D341Med (cell line): Measurements from ENCODE around the gene SLC25A25.

Source experiments
- DNase-seq: peaks from one replicate; pipeline ENCODE4 v3.0.0; 2012; ENCODE audit warnings: low spot score

SLC25A25 gene

GRCh38 chr9:128145536-128145935 is 77.5 kb downstream of the SLC25A25 start:
- no peak for DNase-seq

GRCh38 chr9:128145951-128146351 is 77.9 kb downstream of the SLC25A25 start:
- no peak for DNase-seq

DNA sequence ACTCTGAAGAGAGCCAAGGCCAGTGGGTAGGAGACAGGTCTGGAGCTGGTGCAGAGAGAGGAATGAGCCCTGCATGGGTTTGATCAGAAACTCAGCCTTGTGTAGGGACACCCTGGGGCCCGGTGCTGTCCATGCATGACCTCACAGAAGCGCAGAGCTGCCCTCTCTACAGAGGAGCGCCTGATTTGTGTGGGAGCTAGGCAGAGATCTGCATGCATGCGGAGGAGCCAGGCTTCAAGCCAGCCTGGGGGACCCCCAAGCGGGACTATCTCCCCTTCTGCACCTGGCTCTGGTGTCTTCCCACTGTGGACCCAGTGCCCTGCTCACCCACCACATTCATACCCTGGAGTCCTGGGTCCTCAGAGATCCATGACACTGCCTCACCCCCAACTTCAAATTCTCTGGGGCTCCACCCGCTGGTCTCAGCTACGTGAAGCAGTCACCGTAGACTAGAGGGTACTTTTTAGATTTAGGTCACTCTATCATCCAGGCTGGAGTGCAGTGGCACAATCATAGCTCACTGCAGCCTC is 78.6 kb downstream of the SLC25A25 start:
- DNase-seq = no peak

GRCh38 chr9:128148509-128149000 is 80.5 kb downstream of the SLC25A25 start:
- no peak for DNase-seq

DNA sequence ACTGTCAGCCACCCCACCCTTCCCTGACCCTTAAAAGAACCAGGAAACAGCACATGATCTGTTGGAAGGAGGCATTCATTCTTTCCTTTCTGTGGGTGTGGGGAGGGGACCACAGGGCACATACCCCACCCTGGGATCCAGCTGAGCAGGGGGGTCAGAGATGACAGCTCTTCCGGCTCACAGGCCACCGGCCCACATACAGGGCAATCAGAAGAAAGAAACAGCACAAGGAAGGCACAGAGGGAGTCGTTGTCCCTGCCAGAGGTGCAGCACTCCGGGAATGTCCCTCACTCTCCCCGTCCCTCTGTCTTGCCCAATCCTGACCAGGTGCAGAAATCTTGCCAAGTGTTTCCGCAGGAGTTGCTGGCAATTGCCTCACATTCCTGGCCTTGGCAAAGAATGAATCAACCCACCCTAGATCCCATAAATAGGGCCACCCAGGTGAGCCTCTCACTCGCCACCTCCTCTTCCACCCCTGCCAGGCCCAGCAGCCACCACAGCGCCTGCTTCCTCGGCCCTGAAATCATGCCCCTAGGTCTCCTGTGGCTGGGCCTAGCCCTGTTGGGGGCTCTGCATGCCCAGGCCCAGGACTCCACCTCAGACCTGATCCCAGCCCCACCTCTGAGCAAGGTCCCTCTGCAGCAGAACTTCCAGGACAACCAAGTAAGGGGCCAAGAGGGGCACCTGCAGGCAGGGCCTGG is 81.1 kb downstream of the SLC25A25 start, which contains the start of gene LCN2:
TSS of gene LCN2 (plus strand) at position 453 of the 701 bp plus-strand sequence. CDS start at position 526, 73 bp downstream.
- no peak for DNase-seq

DNA sequence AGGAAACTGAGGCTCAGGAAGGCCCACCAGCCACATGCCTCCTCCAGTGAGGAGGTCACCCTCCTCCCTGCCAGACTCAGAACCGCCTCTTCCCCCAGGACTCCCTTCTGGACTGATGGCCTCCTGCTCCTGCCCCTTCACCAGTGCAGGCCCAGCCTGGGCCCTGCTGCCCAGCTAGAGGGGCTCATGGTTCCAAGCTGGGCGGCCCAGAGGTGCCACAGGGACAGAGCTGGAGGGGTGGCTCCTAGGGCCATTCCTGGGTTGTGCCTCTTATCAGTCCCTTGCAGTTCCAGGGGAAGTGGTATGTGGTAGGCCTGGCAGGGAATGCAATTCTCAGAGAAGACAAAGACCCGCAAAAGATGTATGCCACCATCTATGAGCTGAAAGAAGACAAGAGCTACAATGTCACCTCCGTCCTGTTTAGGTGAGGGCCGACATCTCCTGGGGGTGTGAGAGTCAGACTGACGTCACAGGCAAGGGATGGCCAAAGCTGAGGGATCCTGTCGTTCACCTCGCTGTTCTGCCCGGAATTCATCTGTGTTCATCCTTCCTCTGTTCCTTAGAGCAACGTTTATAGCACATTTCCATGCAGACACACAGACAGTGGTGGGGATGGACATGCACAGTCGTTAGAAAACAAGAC is 82.0 kb downstream of the SLC25A25 start:
- no peak for DNase-seq

GRCh38 chr9:128150594-128151308 is 82.7 kb downstream of the SLC25A25 start:
- DNase-seq = no peak

- DNase-seq = no peak
These were observed 83.5 kb downstream of the SLC25A25 start for GRCh38 chr9:128151309-128152132.

GRCh38 chr9:128152133-128153059 is 84.4 kb downstream of the SLC25A25 start:
- DNase-seq = no peak

DNA sequence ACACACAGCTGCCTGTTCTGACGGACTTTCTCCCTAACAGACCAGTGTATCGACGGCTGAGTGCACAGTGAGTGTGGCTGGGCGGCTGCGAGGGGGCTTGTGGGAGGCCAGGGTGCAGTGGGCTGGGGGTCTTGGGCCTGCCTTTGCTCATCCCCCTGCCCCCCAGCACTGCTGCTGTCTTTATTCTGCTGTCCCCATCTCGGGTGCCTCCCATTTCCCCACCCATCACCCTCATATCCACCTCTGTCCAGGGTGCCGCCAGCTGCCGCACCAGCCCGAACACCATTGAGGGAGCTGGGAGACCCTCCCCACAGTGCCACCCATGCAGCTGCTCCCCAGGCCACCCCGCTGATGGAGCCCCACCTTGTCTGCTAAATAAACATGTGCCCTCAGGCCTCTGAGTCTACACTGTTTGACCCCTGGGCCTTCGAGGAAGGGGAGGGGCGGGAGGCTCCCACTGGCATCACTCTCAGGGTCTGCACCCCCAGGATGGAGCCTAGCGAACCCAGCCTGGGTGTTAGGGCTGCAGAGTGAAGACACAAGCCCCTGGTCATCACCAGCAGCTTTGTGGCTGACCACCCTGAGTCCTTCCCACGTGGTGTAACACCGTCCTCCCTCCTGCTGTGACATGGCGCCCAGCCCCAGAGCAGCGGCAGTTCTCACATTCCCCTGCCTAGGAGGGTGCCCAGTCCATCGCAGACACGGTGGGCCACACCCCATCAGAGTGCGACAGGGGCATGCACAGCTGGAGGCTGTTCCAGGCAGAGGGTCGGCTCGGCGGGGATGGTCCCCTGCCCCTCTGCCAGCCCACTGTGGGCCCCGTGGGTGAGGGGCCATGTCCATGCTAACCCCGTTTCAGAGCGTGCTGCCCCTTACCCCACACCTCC is 85.3 kb downstream of the SLC25A25 start:
- DNase-seq = no peak

- DNase-seq = no peak
These were observed 86.1 kb downstream of the SLC25A25 start for GRCh38 chr9:128153947-128154695.

DNA sequence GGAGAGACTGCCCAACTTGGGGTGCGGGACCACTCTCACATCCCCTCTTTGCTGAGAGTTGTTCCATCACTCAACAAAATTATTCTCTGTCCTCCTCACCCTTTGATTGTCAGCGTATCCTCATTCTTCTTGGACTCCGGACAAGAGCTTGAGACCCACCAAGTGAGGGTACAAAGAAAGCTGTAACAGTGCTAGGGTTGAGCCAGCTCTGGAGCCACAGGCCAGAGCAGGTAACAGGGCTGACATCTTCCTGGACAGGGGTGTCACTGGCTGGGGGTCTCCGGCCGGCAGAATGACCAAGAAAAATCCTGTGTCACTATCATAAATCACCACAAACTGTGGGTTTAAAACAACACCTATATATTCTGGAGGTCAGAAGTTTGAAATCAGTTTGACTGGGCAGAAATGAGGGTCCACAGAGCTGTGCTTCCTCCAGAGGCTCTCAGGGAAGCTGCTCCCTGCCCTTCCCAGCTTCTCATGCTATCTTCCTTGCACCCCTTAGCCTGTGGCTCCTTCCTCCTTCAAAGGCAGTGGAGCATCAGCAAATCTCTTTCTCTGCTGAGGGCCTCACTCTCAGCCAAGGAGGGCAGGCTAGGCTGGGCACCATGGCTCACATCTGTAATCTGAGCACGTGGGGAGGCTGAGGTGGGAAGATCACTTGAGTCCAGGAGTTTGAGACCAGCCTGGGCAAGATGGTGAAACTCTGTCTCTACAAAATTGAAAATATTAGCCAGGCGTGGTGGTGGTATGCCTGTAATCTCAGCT is 87.9 kb downstream of the SLC25A25 start:
- no peak for DNase-seq
